Body of pancreas (tissue), 4 donors: ENCODE data around the gene FUT8.

ENCODE experiments used
- POLR2A ChIP-seq, 3 donors: fragments of 450-650 bp; IDR thresholded peaks; one replicate each; pipeline ENCODE4 v1.6.1; 2016; ENCODE audit warnings: antibody characterized with exemption in 3 of 3, mild to moderate bottlenecking in 2 of 3
- TF ChIP-seq, protein P1 (sequence below), 7 experiments: fragments of 450-650 bp in 4 of 7; fragments of 200-600 bp in 3 of 7; sonication (generic) in 3 of 7; IDR thresholded peaks; one replicate each; pipeline ENCODE4 v1.5.1; 2016 to 2019; ENCODE audit warnings: antibody characterized with exemption in 7 of 7

DNA sequence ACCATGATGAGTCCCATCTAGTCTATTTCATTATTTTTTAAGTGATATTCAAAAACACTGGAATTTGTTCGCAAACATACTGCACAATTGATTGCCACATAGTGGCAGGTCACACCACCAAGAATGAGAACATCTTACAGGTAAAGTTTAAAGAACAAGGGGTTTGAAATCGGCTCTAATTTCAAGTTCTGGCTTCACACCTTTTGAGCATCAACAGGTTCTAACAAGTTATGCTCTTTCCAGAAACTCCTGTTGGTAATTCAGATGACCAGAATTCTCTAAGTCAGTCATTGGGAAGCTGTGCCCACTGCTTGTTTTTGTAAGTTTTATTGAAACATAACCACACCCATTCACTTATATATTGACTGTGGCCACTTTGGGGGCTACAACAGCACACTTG, 336.3 kb downstream of the FUT8 start:
- TF ChIP-seq, protein P1, sequence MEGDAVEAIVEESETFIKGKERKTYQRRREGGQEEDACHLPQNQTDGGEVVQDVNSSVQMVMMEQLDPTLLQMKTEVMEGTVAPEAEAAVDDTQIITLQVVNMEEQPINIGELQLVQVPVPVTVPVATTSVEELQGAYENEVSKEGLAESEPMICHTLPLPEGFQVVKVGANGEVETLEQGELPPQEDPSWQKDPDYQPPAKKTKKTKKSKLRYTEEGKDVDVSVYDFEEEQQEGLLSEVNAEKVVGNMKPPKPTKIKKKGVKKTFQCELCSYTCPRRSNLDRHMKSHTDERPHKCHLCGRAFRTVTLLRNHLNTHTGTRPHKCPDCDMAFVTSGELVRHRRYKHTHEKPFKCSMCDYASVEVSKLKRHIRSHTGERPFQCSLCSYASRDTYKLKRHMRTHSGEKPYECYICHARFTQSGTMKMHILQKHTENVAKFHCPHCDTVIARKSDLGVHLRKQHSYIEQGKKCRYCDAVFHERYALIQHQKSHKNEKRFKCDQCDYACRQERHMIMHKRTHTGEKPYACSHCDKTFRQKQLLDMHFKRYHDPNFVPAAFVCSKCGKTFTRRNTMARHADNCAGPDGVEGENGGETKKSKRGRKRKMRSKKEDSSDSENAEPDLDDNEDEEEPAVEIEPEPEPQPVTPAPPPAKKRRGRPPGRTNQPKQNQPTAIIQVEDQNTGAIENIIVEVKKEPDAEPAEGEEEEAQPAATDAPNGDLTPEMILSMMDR (IDR thresholded peaks at IDR 0.05): no peak
- TF ChIP-seq POLR2A (IDR thresholded peaks at IDR 0.05): no peak
